A673 (cell line): Measurements from ENCODE around the gene TIMM9.

Experiments
- EZH2 ChIP-seq: fragments of 200-600 bp; sonication (generic); IDR thresholded peaks from 2 replicates; pipeline ENCODE4 v1.6.1; 2017; ENCODE audit warnings: borderline replicate concordance, low read depth, mild to moderate bottlenecking, mixed read lengths, antibody characterized with exemption, low read length; ENCODE audit not compliant: poor library complexity, severe bottlenecking
- TF ChIP-seq, protein P1 (sequence below): fragments of 300-800, 200-600 bp; sonication (generic); conservative IDR thresholded peaks from 2 replicates; pipeline ENCODE4 v1.5.1; 2017; ENCODE audit warnings: low read depth, mild to moderate bottlenecking, antibody characterized with exemption, low read length, moderate library complexity, mixed read lengths

DNA sequence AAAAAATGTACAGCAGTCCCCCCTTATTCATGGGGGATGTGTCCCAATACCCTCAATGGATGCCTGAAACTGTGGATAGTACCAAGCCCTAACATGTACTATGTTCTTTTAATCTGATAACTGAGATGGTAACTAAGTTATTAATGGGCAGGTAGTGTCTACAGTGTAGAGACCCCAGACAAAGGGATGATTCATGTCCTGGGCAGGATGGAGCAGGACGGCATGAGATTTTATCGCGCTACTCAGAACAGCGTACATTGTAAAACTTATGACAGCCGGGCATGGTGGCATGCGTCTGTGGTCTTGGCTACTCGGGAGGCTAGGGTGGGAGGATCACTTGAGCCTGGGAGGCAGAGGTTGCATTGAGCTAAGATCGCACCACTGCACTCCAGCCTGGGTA, 37.3 kb upstream of the TIMM9 start:
- TF ChIP-seq, protein P1, sequence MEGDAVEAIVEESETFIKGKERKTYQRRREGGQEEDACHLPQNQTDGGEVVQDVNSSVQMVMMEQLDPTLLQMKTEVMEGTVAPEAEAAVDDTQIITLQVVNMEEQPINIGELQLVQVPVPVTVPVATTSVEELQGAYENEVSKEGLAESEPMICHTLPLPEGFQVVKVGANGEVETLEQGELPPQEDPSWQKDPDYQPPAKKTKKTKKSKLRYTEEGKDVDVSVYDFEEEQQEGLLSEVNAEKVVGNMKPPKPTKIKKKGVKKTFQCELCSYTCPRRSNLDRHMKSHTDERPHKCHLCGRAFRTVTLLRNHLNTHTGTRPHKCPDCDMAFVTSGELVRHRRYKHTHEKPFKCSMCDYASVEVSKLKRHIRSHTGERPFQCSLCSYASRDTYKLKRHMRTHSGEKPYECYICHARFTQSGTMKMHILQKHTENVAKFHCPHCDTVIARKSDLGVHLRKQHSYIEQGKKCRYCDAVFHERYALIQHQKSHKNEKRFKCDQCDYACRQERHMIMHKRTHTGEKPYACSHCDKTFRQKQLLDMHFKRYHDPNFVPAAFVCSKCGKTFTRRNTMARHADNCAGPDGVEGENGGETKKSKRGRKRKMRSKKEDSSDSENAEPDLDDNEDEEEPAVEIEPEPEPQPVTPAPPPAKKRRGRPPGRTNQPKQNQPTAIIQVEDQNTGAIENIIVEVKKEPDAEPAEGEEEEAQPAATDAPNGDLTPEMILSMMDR: no peak
- TF ChIP-seq EZH2: no peak
